ENCODE data around the gene SPP1.
"Not testable (repeated sequence)": the region's sequence is repeated elsewhere in the genome, so short reads cannot be mapped to it uniquely, and the experiment has no call there.

SPP1 gene

DNA sequence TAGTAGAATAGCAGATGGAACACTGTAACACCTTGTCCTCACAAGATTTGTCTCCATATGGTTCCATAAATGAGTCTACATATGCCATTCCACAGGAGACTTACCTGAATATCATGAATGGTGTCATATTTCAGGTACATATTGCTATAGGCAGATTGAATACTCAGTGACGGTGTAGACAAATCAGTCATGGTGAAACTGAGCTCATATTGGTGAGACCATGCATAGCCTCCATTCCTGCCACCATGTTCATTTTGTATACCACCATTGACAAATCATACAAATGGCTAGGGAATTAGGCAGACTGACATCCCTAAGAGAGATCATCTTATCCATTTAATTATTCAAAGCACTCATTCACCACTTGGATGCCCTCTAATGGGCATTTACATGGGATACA lies 38.0 kb upstream of the SPP1 start:
- H3K27me3 ChIP-seq (ENCODE audit: insufficient read depth, low read depth), result no peaks in the 10 kb centered on the region

DNA sequence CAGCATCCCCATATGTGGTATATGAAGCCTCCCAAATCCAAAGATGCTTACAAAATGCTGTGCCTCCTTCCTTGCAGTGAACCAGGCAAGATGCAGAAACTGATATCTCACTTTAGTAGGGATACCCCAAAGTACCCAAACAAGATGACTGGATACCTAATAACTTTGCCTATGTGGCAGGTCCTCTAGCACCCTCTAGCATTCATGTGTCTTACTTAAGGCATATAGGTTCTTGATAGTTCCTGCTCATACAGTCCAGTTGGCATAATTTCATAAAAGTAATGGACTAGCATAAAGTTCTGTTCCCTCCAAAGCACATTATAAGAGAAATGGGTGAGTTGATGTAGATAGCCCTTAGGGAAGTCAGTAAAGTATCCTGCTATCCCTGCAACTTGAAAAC lies 36.8 kb upstream of the SPP1 start:
- TF ChIP-seq, protein P1, sequence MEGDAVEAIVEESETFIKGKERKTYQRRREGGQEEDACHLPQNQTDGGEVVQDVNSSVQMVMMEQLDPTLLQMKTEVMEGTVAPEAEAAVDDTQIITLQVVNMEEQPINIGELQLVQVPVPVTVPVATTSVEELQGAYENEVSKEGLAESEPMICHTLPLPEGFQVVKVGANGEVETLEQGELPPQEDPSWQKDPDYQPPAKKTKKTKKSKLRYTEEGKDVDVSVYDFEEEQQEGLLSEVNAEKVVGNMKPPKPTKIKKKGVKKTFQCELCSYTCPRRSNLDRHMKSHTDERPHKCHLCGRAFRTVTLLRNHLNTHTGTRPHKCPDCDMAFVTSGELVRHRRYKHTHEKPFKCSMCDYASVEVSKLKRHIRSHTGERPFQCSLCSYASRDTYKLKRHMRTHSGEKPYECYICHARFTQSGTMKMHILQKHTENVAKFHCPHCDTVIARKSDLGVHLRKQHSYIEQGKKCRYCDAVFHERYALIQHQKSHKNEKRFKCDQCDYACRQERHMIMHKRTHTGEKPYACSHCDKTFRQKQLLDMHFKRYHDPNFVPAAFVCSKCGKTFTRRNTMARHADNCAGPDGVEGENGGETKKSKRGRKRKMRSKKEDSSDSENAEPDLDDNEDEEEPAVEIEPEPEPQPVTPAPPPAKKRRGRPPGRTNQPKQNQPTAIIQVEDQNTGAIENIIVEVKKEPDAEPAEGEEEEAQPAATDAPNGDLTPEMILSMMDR (conservative IDR thresholded peaks at IDR 0.05; ENCODE audit: low read depth, low read length), result no peak
- H3K36me3 ChIP-seq (ENCODE audit: insufficient read depth), result no peaks in the 10 kb centered on the region
- H3K27me3 ChIP-seq (ENCODE audit: insufficient read depth, low read depth), result no peaks in the 10 kb centered on the region
- H3K4me1 ChIP-seq (ENCODE audit: low read depth, poor library complexity, severe bottlenecking), result no peaks in the 10 kb centered on the region
- H3K4me3 ChIP-seq (IDR thresholded peaks at IDR 0.05; ENCODE audit: insufficient read depth, low read depth, low read length), result no peak overlapping the region
- H3K9ac ChIP-seq, result no peak overlapping the region
- H3K79me2 ChIP-seq (ENCODE audit: insufficient read depth, low read depth), result no peaks in the 10 kb centered on the region
- no peak overlapping the region for H2AFZ ChIP-seq (ENCODE audit: low read depth)
- H3K27ac ChIP-seq, result no peak overlapping the region
- H4K20me1 ChIP-seq (ENCODE audit: insufficient read depth), result no peaks in the 10 kb centered on the region
- no peak overlapping the region for H3K4me2 ChIP-seq

More for the DNA sequence above, 38.0 kb upstream of the SPP1 start:
- Histone ChIP-seq H3K79me2 (ENCODE audit: insufficient read depth, low read depth) (no peaks in the 10 kb centered on the region), H3K4me1 (ENCODE audit: low read depth, poor library complexity, severe bottlenecking) (no peaks in the 10 kb centered on the region), H3K9ac (no peak overlapping the region), H3K4me2 (no peak overlapping the region), H2AFZ (ENCODE audit: low read depth) (no peak overlapping the region), H4K20me1 (ENCODE audit: insufficient read depth) (no peaks in the 10 kb centered on the region), H3K4me3 (IDR thresholded peaks at IDR 0.05; ENCODE audit: insufficient read depth, low read depth, low read length) (no peak overlapping the region), H3K36me3 (ENCODE audit: insufficient read depth) (no peaks in the 10 kb centered on the region), H3K27ac (no peak overlapping the region)
- TF ChIP-seq, protein P1 (conservative IDR thresholded peaks at IDR 0.05; ENCODE audit: low read depth, low read length), result no peak

DNA sequence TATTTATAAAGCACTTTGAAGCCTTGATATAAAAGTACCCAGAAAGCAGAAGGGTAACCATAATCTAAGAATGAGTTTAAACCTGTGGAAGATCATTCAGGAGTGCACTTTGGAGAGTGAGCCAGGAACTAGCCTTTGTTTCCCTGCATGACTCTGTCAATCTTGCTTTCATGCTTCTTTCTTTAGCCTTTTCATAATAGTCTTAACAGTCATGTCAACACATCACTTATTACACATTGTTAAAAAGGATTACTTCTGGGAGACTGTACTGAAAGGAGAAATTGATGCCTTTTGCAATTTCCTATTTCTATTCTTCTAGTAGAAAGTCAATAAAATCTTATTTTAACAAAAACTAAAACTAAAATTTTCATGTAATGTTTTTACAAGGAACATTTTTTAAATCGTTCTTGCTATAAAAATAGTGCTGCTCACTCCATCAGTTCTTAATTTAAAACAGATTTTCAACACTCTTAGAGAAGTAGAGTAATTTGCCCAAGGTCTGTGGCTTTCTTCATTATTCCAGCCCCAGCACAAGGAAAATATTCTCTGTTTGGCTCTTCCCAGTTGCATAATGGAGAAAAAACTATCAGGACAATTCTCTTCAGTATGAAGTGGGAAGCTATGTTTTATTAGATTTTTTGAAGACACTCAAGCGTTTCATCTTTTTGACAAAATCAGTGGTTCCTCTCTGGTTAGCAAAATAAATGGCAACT lies 35.4 kb upstream of the SPP1 start:
- Histone ChIP-seq H4K20me1 (ENCODE audit: insufficient read depth) (no peaks in the 10 kb centered on the region), H3K36me3 (ENCODE audit: insufficient read depth) (no peaks in the 10 kb centered on the region), H3K4me1 (ENCODE audit: low read depth, poor library complexity, severe bottlenecking) (no peaks in the 10 kb centered on the region), H3K9ac (no peak overlapping the region), H3K4me3 (IDR thresholded peaks at IDR 0.05; ENCODE audit: insufficient read depth, low read depth, low read length) (no peak overlapping the region), H3K4me2 (no peak overlapping the region), H2AFZ (ENCODE audit: low read depth) (no peak overlapping the region), H3K27me3 (ENCODE audit: insufficient read depth, low read depth) (no peaks in the 10 kb centered on the region), H3K27ac (no peak overlapping the region), H3K79me2 (ENCODE audit: insufficient read depth, low read depth) (no peaks in the 10 kb centered on the region)
- TF ChIP-seq, protein P1 (conservative IDR thresholded peaks at IDR 0.05; ENCODE audit: low read depth, low read length), result no peak

DNA sequence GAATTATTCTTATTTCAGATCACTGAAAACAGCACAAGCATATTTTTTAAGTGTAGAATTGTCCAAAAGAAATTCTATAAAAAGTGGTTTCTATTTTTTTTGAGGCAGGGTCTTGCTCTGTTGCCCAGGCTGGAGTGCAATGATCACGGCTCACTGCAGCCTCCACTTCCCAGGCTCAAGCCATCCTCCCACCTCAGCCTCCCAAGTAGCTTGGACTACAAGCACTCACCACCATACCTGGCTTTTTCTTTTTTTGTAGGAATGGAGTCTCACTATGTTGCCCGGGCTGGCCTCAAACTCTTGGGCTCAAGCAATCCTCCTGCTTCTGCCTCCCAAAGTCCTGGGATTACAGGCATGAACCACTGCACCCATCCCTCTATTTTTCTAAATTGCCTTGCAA lies 34.7 kb upstream of the SPP1 start:
- not testable (repeated sequence) for H3K4me2 ChIP-seq; H3K27me3 ChIP-seq (ENCODE audit: insufficient read depth, low read depth); H3K27ac ChIP-seq; H4K20me1 ChIP-seq (ENCODE audit: insufficient read depth); H3K9ac ChIP-seq; H3K36me3 ChIP-seq (ENCODE audit: insufficient read depth); H3K4me1 ChIP-seq (ENCODE audit: low read depth, poor library complexity, severe bottlenecking); H2AFZ ChIP-seq (ENCODE audit: low read depth); H3K4me3 ChIP-seq (IDR thresholded peaks at IDR 0.05; ENCODE audit: insufficient read depth, low read depth, low read length); H3K79me2 ChIP-seq (ENCODE audit: insufficient read depth, low read depth)

DNA sequence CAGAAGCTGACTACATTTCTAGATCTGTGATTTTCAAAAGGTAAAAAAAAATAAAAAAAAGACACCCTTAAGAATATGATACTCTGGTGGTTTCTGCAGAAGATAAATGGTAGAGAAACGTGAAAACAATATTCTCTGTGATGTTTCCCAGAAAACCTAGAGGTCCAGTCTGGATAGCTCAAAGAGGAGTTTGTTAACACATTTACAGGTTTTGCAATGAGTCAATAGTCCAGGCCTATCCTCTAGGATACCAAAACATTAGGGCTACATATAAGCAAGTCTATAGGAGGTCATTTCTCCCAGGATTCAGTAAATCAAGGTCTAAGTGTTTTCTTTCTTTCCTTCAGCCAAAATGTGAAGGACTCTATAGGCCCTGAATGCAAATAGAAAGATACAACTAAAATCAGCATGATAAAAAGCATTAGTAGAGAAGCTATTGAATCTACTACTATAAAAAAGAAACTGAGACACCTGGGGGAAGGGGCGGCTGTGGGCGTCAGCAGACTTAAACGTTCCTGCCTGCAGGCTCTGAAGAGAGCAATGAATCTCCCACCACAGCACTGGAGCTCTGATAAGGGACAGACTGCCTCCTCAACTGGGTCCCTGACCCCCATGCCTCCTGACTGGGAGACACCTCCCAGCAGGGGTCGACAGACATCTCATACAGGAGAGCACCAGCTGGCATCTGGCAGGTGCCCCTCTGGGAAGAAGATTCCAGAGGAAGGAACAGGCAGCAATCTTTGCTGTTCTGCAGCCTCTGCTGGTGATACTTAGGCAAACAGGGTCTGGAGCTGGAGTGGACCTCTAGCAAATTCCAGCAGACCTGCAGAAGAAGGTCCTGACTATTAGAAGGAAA lies 33.7 kb upstream of the SPP1 start:
- Histone ChIP-seq H2AFZ (ENCODE audit: low read depth) (no peak overlapping the region), H3K27me3 (ENCODE audit: insufficient read depth, low read depth) (no peaks in the 10 kb centered on the region), H3K4me3 (IDR thresholded peaks at IDR 0.05; ENCODE audit: insufficient read depth, low read depth, low read length) (no peak overlapping the region), H3K9ac (no peak overlapping the region), H3K4me2 (no peak overlapping the region), H4K20me1 (ENCODE audit: insufficient read depth) (no peaks in the 10 kb centered on the region), H3K27ac (no peak overlapping the region), H3K4me1 (ENCODE audit: low read depth, poor library complexity, severe bottlenecking) (no peaks in the 10 kb centered on the region), H3K36me3 (ENCODE audit: insufficient read depth) (no peaks in the 10 kb centered on the region), H3K79me2 (ENCODE audit: insufficient read depth, low read depth) (no peaks in the 10 kb centered on the region)
- TF ChIP-seq, protein P1 (conservative IDR thresholded peaks at IDR 0.05; ENCODE audit: low read depth, low read length), result no peak
